ENCODE data around the gene ULK1. TPM values are rescaled to one million over a fixed set of nuclear protein-coding genes. Genes with fewer than 3 reads are reported as not detected.

Gene ULK1
- total RNA-seq, 2 donors from 2014 or later, result 20.3 to 31.9 TPM

DNA sequence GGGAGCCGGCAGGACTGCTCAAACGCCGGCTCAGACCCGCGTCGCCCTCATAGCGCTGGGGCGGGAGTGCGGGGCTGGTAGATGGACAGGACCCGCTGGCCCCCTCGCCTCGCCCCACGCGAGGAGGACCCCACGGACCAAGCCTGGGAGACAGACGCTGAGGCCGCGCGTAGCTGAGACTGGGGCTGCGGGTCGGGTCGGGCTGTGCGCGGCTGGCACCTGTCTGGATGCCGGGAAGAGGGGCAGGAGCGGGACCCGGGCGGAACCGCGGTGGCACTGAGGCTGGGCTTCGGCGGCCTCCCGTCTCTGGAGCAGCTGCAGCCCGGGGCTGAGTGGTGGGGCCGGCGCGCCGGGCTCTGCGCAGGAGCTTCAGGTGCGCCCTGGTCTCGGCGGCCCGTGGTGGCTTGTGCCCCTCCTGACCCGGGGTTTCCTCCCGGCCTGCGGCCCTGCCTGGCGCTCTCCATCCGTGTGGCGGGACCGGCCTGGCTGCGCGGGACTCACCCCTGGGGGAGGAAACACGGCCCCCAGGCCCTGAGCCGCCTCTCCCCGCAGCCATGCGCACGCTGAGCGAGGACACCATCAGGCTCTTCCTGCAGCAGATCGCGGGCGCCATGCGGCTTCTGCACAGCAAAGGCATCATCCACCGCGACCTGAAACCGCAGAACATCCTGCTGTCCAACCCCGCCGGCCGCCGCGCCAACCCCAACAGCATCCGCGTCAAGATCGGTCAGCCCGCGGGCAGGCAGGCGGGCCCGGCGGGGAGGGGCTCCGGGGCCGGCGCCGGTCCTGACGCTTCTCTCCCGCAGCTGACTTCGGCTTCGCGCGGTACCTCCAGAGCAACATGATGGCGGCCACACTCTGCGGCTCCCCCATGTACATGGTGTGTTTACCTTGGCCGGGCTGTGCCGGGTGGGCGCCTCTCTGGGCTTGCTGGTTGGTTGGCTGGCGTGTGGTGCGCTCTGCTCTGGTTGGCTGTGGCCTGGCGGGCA lies 14.0 kb downstream of the ULK1 start:
- no peaks in the 10 kb centered on the region for H3K27me3 ChIP-seq
- peaks cover 5% of the 10 kb centered on the region for H3K36me3 ChIP-seq
- TF ChIP-seq, protein P1, sequence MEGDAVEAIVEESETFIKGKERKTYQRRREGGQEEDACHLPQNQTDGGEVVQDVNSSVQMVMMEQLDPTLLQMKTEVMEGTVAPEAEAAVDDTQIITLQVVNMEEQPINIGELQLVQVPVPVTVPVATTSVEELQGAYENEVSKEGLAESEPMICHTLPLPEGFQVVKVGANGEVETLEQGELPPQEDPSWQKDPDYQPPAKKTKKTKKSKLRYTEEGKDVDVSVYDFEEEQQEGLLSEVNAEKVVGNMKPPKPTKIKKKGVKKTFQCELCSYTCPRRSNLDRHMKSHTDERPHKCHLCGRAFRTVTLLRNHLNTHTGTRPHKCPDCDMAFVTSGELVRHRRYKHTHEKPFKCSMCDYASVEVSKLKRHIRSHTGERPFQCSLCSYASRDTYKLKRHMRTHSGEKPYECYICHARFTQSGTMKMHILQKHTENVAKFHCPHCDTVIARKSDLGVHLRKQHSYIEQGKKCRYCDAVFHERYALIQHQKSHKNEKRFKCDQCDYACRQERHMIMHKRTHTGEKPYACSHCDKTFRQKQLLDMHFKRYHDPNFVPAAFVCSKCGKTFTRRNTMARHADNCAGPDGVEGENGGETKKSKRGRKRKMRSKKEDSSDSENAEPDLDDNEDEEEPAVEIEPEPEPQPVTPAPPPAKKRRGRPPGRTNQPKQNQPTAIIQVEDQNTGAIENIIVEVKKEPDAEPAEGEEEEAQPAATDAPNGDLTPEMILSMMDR (IDR thresholded peaks at IDR 0.05), result no peak
- H3K9me3 ChIP-seq, result no peaks in the 10 kb centered on the region
- no peak for DNase-seq
- no peak overlapping the region for H3K9ac ChIP-seq (ENCODE audit: low read depth in 2 of 2, low read length in 2 of 2)
- H3K4me1 ChIP-seq, result no peaks in the 10 kb centered on the region
- intact Hi-C loops (cut with DNase I), result no loop called here
- H3K4me3 ChIP-seq, result no peak overlapping the region
- H3K27ac ChIP-seq, result no peak overlapping the region

- intact Hi-C loops (cut with DNase I), result no loop called here
- Histone ChIP-seq H3K4me3 (no peak overlapping the region), H3K27ac (no peak overlapping the region), H3K9ac (ENCODE audit: low read depth in 2 of 2, low read length in 2 of 2) (no peak overlapping the region), H3K36me3 (peaks cover 5% of the 10 kb centered on the region), H3K27me3 (no peaks in the 10 kb centered on the region), H3K9me3 (no peaks in the 10 kb centered on the region), H3K4me1 (no peaks in the 10 kb centered on the region)
- TF ChIP-seq, protein P1 (IDR thresholded peaks at IDR 0.05), result no peak
- DNase-seq, result no peak
Measured at GRCh38 chr12:131909081-131909751, 14.8 kb downstream of the ULK1 start.

GRCh38 chr12:131909752-131910219 lies 15.4 kb downstream of the ULK1 start:
- intact Hi-C loops (cut with DNase I), result no loop called here
- Histone ChIP-seq H3K27ac (no peak overlapping the region), H3K9me3 (no peaks in the 10 kb centered on the region), H3K36me3 (peaks cover 5% of the 10 kb centered on the region), H3K27me3 (no peaks in the 10 kb centered on the region), H3K4me1 (no peaks in the 10 kb centered on the region), H3K4me3 (no peak overlapping the region), H3K9ac (ENCODE audit: low read depth in 2 of 2, low read length in 2 of 2) (no peak overlapping the region)
- no peak for DNase-seq
- TF ChIP-seq, protein P1 (IDR thresholded peaks at IDR 0.05), result no peak

- Histone ChIP-seq H3K27me3 (no peaks in the 10 kb centered on the region), H3K4me1 (no peaks in the 10 kb centered on the region), H3K9me3 (no peaks in the 10 kb centered on the region), H3K4me3 (no peak overlapping the region), H3K9ac (ENCODE audit: low read depth in 2 of 2, low read length in 2 of 2) (no peak overlapping the region), H3K36me3 (peaks cover 5% of the 10 kb centered on the region), H3K27ac (no peak overlapping the region)
- intact Hi-C loops (cut with DNase I), result no loop called here
- TF ChIP-seq, protein P1 (IDR thresholded peaks at IDR 0.05), result no peak
- DNase-seq, result no peak
Measured at GRCh38 chr12:131910302-131911027, 16.0 kb downstream of the ULK1 start.

DNA sequence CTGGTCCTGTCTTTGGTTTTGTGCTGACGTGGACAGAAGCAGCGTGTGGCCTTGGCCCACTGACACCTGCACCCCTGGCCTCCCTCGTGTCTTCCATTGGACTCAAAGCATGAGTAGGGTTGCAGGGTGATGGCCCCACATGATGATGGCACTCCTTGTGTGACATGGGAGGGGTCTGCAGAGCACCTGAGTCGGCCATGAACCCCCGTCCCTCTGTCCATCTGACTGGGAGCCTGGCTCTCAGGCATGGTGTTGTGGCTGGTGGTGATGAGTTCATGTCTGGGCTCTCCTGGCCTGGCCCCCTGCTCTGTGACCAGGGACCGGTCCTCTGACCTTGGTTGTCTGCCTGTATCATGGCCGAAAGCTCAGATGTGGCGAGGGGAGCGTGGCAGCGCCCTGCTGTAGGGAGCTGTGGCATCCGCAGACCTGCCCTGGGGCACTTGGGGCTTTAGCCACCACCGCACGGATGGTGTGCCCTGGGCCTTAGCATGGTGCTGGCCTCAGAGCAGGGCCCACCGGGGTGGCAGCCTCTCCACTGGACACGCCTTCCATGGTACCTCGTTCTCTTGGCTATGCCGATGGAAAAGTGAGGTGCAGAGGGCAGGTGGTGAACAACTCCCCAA lies 16.7 kb downstream of the ULK1 start:
- Histone ChIP-seq H3K36me3 (peaks cover 5% of the 10 kb centered on the region), H3K27ac (no peak overlapping the region), H3K9me3 (no peaks in the 10 kb centered on the region), H3K9ac (ENCODE audit: low read depth in 2 of 2, low read length in 2 of 2) (no peak overlapping the region), H3K27me3 (no peaks in the 10 kb centered on the region), H3K4me3 (no peak overlapping the region), H3K4me1 (no peaks in the 10 kb centered on the region)
- TF ChIP-seq, protein P1 (IDR thresholded peaks at IDR 0.05), result no peak
- DNase-seq, result no peak
- intact Hi-C loops (cut with DNase I), result no loop called here
